ENCODE results near the gene TMEM247. TPM values are rescaled to one million over a fixed set of nuclear protein-coding genes. Genes with fewer than 3 reads are reported as not detected.

Gene TMEM247
- total RNA-seq, 2 donors from 2014 or later: not detected

DNA sequence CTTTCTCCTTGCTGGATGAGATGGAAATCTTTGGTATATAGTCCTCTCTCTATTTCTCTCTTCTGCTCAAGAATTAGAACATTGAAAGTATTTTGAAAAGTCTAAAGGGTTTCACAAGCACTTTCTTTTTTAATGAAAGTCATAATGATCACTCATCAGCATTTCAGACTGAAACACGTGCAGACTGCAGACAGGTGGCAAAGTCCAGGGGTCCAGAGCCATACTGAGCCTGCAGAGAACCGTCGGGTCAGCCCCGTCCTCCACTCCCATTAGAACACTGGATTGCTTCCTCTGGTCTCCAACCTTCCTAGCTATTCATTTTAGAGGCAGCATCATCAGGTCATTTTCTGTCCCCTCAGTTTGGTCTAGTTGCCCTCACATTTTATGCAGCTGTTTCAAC lies 3.1 kb downstream of the TMEM247 start:
- TF ChIP-seq CTCF (conservative IDR thresholded peaks at IDR 0.05): no peak
- Histone ChIP-seq H3K9ac (ENCODE audit: extremely low read depth, low read length, poor library complexity, severe bottlenecking) (no peak overlapping the region), H3K4me1 (ENCODE audit: control insufficient read depth, insufficient read depth, low read length) (no peaks in the 10 kb centered on the region), H3K36me3 (ENCODE audit: control insufficient read depth, insufficient read depth, low read length) (no peaks in the 10 kb centered on the region), H3K27ac (ENCODE audit: low read depth, low read length) (no peak overlapping the region), H3K27me3 (ENCODE audit: control insufficient read depth, insufficient read depth, low read length, poor library complexity, severe bottlenecking) (no peaks in the 10 kb centered on the region), H3K9me3 (ENCODE audit: control insufficient read depth, low read length) (peaks cover 13% of the 10 kb centered on the region), H3K4me3 (ENCODE audit: low read length) (no peak overlapping the region)
- H3K27me3 Mint-ChIP-seq (ENCODE audit: insufficient read depth): peaks cover 6% of the 10 kb centered on the region
- no peak overlapping the region for H3K4me3 Mint-ChIP-seq
- DNase-seq: no peak
- peaks cover 17% of the 10 kb centered on the region for H3K9me3 Mint-ChIP-seq
- no peaks in the 10 kb centered on the region for H3K4me1 Mint-ChIP-seq
- H3K27ac Mint-ChIP-seq: no peak overlapping the region
- no peaks in the 10 kb centered on the region for H3K36me3 Mint-ChIP-seq (ENCODE audit: low read depth)
- 80 to 90% methylated on average over 1 to 4 of the region's 4 CpGs for WGBS, 2 experiments (ENCODE audit: insufficient coverage in 1 of 2, insufficient read length in 1 of 2)

GRCh38 chr2:46485002-46485401 lies 5.6 kb downstream of the TMEM247 start:
- Mint-ChIP-seq H3K36me3 (ENCODE audit: low read depth) (no peaks in the 10 kb centered on the region), H3K27me3 (ENCODE audit: insufficient read depth) (peaks cover 3% of the 10 kb centered on the region), H3K9me3 (no peaks in the 10 kb centered on the region), H3K4me3 (no peak overlapping the region), H3K4me1 (peaks cover 8% of the 10 kb centered on the region), H3K27ac (peak overlapping the region; percentile 15)
- Histone ChIP-seq H3K4me3 (ENCODE audit: low read length) (no peak overlapping the region), H3K9ac (ENCODE audit: extremely low read depth, low read length, poor library complexity, severe bottlenecking) (no peak overlapping the region), H3K27me3 (ENCODE audit: control insufficient read depth, insufficient read depth, low read length, poor library complexity, severe bottlenecking) (no peaks in the 10 kb centered on the region), H3K4me1 (ENCODE audit: control insufficient read depth, insufficient read depth, low read length) (no peaks in the 10 kb centered on the region), H3K36me3 (ENCODE audit: control insufficient read depth, insufficient read depth, low read length) (no peaks in the 10 kb centered on the region), H3K27ac (ENCODE audit: low read depth, low read length) (no peak overlapping the region), H3K9me3 (ENCODE audit: control insufficient read depth, low read length) (no peaks in the 10 kb centered on the region)
- no peak for TF ChIP-seq CTCF (conservative IDR thresholded peaks at IDR 0.05)
- no peak for DNase-seq
- WGBS, 2 experiments (ENCODE audit: insufficient coverage in 1 of 2, insufficient read length in 1 of 2): 92 to 94% methylated on average over 3 to 5 of the region's 5 CpGs

DNA sequence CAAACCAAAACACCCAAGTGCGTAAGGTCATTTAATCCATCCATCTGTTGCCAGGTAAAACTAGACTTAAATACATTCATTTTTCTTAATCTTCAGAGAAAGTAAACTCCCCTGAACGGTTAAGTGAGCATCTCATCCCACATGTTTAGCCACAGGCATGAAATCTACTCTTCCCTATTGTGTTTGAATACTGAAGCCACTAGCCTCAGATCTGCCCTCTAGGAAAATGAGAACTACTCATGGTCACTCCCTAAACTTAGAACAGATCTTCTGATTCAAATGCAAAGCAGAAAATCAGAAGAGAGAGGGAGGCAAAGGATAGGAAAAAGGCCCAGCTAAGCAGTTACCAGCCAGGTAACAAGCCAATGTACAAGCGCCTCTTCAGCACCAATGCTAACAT lies 7.1 kb downstream of the TMEM247 start:
- no peak for DNase-seq
- H3K36me3 Mint-ChIP-seq (ENCODE audit: low read depth): no peaks in the 10 kb centered on the region
- Histone ChIP-seq H3K27ac (ENCODE audit: low read depth, low read length) (no peak overlapping the region), H3K4me1 (ENCODE audit: control insufficient read depth, insufficient read depth, low read length) (peaks cover 3% of the 10 kb centered on the region), H3K9me3 (ENCODE audit: control insufficient read depth, low read length) (no peaks in the 10 kb centered on the region), H3K4me3 (ENCODE audit: low read length) (no peak overlapping the region), H3K9ac (ENCODE audit: extremely low read depth, low read length, poor library complexity, severe bottlenecking) (no peak overlapping the region), H3K27me3 (ENCODE audit: control insufficient read depth, insufficient read depth, low read length, poor library complexity, severe bottlenecking) (no peaks in the 10 kb centered on the region), H3K36me3 (ENCODE audit: control insufficient read depth, insufficient read depth, low read length) (no peaks in the 10 kb centered on the region)
- 86 to 92% methylated on average over 3 of the region's 3 CpGs for WGBS, 2 experiments (ENCODE audit: insufficient coverage in 1 of 2, insufficient read length in 1 of 2)
- H3K27ac Mint-ChIP-seq: no peak overlapping the region
- H3K4me1 Mint-ChIP-seq: peaks cover 15% of the 10 kb centered on the region
- H3K27me3 Mint-ChIP-seq (ENCODE audit: insufficient read depth): no peaks in the 10 kb centered on the region
- H3K4me3 Mint-ChIP-seq: no peak overlapping the region
- no peak for TF ChIP-seq CTCF (conservative IDR thresholded peaks at IDR 0.05)
- H3K9me3 Mint-ChIP-seq: no peaks in the 10 kb centered on the region
